ENCODE results near the gene OAF.
"Not testable (repeated sequence)": the region's sequence is repeated elsewhere in the genome, so short reads cannot be mapped to it uniquely, and the experiment has no call there.

OAF gene

GRCh38 chr11:120267319-120267718 lies 56.5 kb downstream of the OAF start:
- TF ChIP-seq, protein P1, sequence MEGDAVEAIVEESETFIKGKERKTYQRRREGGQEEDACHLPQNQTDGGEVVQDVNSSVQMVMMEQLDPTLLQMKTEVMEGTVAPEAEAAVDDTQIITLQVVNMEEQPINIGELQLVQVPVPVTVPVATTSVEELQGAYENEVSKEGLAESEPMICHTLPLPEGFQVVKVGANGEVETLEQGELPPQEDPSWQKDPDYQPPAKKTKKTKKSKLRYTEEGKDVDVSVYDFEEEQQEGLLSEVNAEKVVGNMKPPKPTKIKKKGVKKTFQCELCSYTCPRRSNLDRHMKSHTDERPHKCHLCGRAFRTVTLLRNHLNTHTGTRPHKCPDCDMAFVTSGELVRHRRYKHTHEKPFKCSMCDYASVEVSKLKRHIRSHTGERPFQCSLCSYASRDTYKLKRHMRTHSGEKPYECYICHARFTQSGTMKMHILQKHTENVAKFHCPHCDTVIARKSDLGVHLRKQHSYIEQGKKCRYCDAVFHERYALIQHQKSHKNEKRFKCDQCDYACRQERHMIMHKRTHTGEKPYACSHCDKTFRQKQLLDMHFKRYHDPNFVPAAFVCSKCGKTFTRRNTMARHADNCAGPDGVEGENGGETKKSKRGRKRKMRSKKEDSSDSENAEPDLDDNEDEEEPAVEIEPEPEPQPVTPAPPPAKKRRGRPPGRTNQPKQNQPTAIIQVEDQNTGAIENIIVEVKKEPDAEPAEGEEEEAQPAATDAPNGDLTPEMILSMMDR (IDR thresholded peaks at IDR 0.05; ENCODE audit: low read depth, low read length): no peak
- no peak overlapping the region for H3K4me3 ChIP-seq (ENCODE audit: low read depth, low read length)

DNA sequence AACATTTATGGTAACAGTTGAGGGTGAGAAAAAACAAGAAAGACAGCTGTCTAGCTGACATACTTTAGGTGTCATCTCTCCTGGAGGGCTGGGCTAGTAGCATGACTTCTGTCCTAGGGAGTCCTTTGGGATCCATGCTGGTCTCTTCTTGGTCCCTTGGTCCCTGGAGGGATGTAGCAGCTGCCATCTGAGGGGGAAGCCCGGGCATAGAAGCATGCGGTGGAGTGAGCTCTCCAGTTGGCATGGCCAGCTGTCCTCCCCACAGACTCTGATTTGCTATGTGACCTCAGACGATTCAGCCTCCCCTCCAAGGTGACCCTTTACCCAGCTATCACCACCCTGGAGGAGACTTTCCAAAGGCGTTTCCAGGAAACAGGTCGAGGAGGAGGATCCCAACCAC lies 57.9 kb downstream of the OAF start:
- TF ChIP-seq, protein P1 (IDR thresholded peaks at IDR 0.05; ENCODE audit: low read depth, low read length): no peak
- H3K4me3 ChIP-seq (ENCODE audit: low read depth, low read length): no peak overlapping the region

DNA sequence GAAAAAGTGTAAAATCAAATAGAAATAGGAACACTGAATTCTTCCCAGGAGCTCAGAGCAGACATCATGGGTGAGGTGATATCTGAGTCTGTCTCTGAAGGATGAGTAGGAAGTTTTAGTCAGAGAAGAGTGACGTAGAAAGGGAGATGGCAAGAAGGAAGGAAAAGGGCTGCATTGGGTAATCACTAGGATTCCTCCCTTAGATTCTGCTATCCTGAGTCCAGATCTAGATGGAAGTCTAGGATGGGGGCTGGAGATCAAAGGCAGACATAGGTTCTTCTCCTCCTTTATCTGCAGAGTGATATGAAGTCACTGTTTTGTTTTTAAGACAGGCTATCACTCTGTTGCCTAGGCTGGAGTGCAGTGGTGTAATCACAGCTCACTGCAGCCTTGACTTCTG lies 59.6 kb downstream of the OAF start:
- H3K4me3 ChIP-seq (ENCODE audit: low read depth, low read length): no peak overlapping the region
- TF ChIP-seq, protein P1 (IDR thresholded peaks at IDR 0.05; ENCODE audit: low read depth, low read length): no peak

DNA sequence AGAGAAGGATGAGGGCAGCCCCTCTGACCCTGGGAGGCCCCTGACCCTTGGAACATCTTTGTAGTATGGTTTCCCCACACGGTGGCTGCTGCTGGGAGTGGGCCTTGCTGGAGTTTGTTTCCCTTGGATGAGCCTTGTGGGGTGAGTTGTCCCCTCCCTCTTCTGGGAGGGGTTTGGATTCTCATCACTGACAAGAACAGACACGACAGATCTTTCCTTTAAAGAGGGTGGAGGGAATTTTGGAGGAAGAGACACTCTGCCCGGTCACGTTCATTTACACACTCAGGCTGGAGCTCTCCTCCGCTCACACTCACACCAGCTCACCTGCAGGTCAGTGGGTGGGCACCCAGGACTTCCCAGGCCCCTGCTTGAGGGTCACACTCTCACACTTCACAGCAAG lies 60.8 kb downstream of the OAF start:
- no peak overlapping the region for H3K4me3 ChIP-seq (ENCODE audit: low read depth, low read length)
- TF ChIP-seq, protein P1 (IDR thresholded peaks at IDR 0.05; ENCODE audit: low read depth, low read length): no peak

DNA sequence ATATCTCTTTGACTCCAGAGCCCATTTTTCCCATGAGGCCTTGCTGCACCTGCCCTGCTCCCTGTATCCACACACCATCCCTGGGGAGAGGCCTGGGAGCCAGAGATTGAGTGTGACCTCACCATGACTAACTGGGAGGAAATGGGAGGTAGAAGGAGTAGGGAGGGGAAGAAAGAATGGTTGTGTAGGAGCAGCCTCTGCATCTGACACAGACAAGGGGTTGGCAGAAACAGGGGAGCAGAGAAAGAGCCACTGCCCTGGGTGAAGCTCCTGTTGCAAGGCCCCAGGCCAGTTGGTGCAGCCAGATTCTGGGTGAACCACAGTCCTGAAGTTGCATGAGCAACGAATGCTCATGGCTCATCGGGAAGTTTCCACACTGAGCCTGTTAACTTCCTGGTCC lies 61.5 kb downstream of the OAF start:
- no peak overlapping the region for H3K4me3 ChIP-seq (ENCODE audit: low read depth, low read length)
- TF ChIP-seq, protein P1 (IDR thresholded peaks at IDR 0.05; ENCODE audit: low read depth, low read length): no peak

DNA sequence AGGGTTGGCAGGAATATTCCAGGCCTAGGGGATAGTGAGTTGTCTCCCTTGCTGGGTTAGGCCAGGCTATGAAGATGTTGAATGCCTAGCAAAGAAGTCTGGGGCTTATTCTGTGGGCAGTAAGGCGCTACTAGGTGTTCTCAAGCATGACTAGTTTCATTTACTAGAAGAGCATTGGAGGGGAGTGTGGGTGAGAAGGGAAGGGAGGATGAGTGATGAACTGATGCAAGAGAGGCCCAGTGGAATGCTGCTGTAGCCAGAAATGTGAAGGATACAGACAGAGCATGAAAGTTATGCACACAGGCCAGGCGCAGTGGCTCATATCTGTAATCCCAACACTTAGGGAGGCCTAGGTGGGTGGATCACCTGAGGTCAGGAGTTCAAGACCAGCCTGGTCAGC lies 62.6 kb downstream of the OAF start:
- no peak overlapping the region for H3K4me3 ChIP-seq (ENCODE audit: low read depth, low read length)
- TF ChIP-seq, protein P1 (IDR thresholded peaks at IDR 0.05; ENCODE audit: low read depth, low read length): no peak

DNA sequence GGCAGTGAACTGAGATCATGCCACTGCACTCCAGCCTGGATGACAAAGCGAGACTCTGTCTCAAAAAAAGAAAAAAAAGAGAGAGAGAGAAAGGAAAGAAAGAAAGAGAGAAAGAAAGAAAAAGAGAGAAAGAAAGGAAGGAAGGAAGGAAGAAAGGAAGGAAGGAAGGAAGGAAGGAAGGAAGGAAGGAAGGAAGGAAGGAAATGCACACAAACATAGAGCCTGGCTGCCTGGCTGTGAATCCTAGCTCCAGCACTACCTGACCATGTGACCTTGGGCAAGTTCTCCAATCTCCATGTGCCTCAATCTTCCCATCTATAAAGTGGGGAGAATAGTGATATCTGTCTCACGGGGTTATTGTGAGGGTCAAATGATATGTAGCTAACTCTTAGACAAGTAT lies 63.1 kb downstream of the OAF start:
- not testable (repeated sequence) for H3K4me3 ChIP-seq (ENCODE audit: low read depth, low read length)

GRCh38 chr11:120279502-120279901 lies 68.7 kb downstream of the OAF start:
- H3K4me3 ChIP-seq (ENCODE audit: low read depth, low read length): no peak overlapping the region
- TF ChIP-seq, protein P1 (IDR thresholded peaks at IDR 0.05; ENCODE audit: low read depth, low read length): no peak
